Uterus (tissue), 2 donors: ENCODE measurements around the gene FSIP1.

Source experiments
- POLR2A ChIP-seq, 2 donors: fragments of 450-650 bp; IDR thresholded peaks; one replicate each; pipeline ENCODE4 v1.6.1; 2016; ENCODE audit warnings: antibody characterized with exemption in 2 of 2, mild to moderate bottlenecking in 1 of 2, moderate library complexity in 1 of 2
- TF ChIP-seq, protein P1 (sequence below), 4 experiments: fragments of 200-600 bp in 2 of 4; fragments of 450-650 bp in 2 of 4; sonication (generic) in 2 of 4; IDR thresholded peaks; one replicate each; pipeline ENCODE4 v1.5.1; 2016 to 2019; ENCODE audit warnings: antibody characterized with exemption in 4 of 4, mild to moderate bottlenecking in 2 of 4, moderate library complexity in 1 of 4

GRCh38 chr15:39743611-39744010, 39.0 kb downstream of the FSIP1 start:
- TF ChIP-seq, protein P1, sequence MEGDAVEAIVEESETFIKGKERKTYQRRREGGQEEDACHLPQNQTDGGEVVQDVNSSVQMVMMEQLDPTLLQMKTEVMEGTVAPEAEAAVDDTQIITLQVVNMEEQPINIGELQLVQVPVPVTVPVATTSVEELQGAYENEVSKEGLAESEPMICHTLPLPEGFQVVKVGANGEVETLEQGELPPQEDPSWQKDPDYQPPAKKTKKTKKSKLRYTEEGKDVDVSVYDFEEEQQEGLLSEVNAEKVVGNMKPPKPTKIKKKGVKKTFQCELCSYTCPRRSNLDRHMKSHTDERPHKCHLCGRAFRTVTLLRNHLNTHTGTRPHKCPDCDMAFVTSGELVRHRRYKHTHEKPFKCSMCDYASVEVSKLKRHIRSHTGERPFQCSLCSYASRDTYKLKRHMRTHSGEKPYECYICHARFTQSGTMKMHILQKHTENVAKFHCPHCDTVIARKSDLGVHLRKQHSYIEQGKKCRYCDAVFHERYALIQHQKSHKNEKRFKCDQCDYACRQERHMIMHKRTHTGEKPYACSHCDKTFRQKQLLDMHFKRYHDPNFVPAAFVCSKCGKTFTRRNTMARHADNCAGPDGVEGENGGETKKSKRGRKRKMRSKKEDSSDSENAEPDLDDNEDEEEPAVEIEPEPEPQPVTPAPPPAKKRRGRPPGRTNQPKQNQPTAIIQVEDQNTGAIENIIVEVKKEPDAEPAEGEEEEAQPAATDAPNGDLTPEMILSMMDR (IDR thresholded peaks at IDR 0.05): no peak
- TF ChIP-seq POLR2A (IDR thresholded peaks at IDR 0.05): no peak
